Measurements from ENCODE around the gene PEAK1. TPM values are rescaled to one million over a fixed set of nuclear protein-coding genes. Genes with fewer than 3 reads are reported as not detected.

PEAK1 gene
- total RNA-seq, 1 experiment from 2014 or later = 21.2 TPM

GRCh38 chr15:77068633-77069032, 351.3 kb downstream of the PEAK1 start:
- Histone ChIP-seq H2BK12ac (ENCODE audit: insufficient read length, low read depth, low read length) (no peak overlapping the region), H4K8ac (replicated peaks; ENCODE audit: insufficient read length, low read depth, low read length) (no peak overlapping the region), H3K18ac (ENCODE audit: insufficient read length, low read depth, low read length) (no peak overlapping the region), H3T11ph (ENCODE audit: low read length) (no peak overlapping the region), H3K14ac (ENCODE audit: insufficient read depth, low read length) (no peak overlapping the region), H4K5ac (ENCODE audit: insufficient read length, low read depth, low read length) (no peak overlapping the region), H3K9ac (ENCODE audit: extremely low read depth, insufficient read length, low read length) (no peak overlapping the region), H3K9me3 (ENCODE audit: control insufficient read depth, low read depth, low read length) (no peaks in the 10 kb centered on the region), H2BK120ac (ENCODE audit: low read depth, low read length, poor library complexity, severe bottlenecking) (no peak overlapping the region), H2BK5ac (ENCODE audit: insufficient read length, low read length) (no peak overlapping the region), H3K27me3 (ENCODE audit: insufficient read depth, low read length) (no peaks in the 10 kb centered on the region), H3K23me2 (ENCODE audit: insufficient read length, low read depth, low read length, poor library complexity, severe bottlenecking) (peaks cover 6% of the 10 kb centered on the region), H3K23ac (ENCODE audit: insufficient read length, low read depth, low read length) (no peak overlapping the region), H3K4me2 (ENCODE audit: insufficient read depth, insufficient read length, low read length) (no peak overlapping the region), H3K27ac (ENCODE audit: insufficient read length, low read depth, low read length) (no peak overlapping the region), H2AK5ac (ENCODE audit: insufficient read length, low read length) (no peak overlapping the region), H3K4me1 (ENCODE audit: insufficient read depth, low read length) (peaks cover 3% of the 10 kb centered on the region), H3K79me2 (ENCODE audit: insufficient read depth, low read length) (peaks cover 14% of the 10 kb centered on the region; the same call in 1 of the 2 replicates), H2AFZ (ENCODE audit: low read length) (no peak overlapping the region), H3K4ac (ENCODE audit: low read depth, low read length) (no peak overlapping the region), H2BK15ac (ENCODE audit: low read depth, low read length) (no peak overlapping the region), H2BK20ac (ENCODE audit: low read depth, low read length, poor library complexity, severe bottlenecking) (no peak overlapping the region), H4K20me1 (ENCODE audit: control insufficient read depth, insufficient read depth, insufficient read length) (no peaks in the 10 kb centered on the region), H3K79me1 (ENCODE audit: insufficient read depth, low read depth, low read length, poor library complexity, severe bottlenecking) (no peaks in the 10 kb centered on the region), H4K91ac (ENCODE audit: insufficient read length, low read depth, low read length) (no peak overlapping the region), H3K56ac (ENCODE audit: insufficient read length, low read depth, low read length) (no peak overlapping the region)
- Mint-ChIP-seq H3K9me3 (no peaks in the 10 kb centered on the region), H3K27ac (no peak overlapping the region), H3K4me1 (peaks cover 27 to 31% of the 10 kb centered on the region in 2 experiments), H3K36me3 (ENCODE audit: insufficient read depth in 1 of 3, low read depth in 3 of 3) (peaks cover 2 to 8% (median 4%) of the 10 kb centered on the region in 3 experiments; a peak in 5 of 7 replicates), H3K4me3 (no peak overlapping the region), H3K27me3 (ENCODE audit: low read depth) (no peaks in the 10 kb centered on the region; the same call in 1 of the 2 replicates)
- no CpG with 5 or more reads among the region's 7 CpGs for WGBS (ENCODE audit: extremely low coverage, insufficient read length, low lambda C conversion rate)
- DNase-seq = no peak
- no peak for TF ChIP-seq CTCF (conservative IDR thresholded peaks at IDR 0.05)

Measured in H9 (cell line).